ENCODE results near the gene EHMT2. TPM values are rescaled to one million over a fixed set of nuclear protein-coding genes. Genes with fewer than 3 reads are reported as not detected.
"Not testable (repeated sequence)": the region's sequence is repeated elsewhere in the genome, so short reads cannot be mapped to it uniquely, and the experiment has no call there.

Gene EHMT2
- polyA plus RNA-seq (2014; cell fraction: cytosol; rRNA removed): 108 and 112 TPM in 2 replicates
- polyA plus RNA-seq (2014; cell fraction: nucleus; rRNA removed): 131 and 134 TPM in 2 replicates

DNA sequence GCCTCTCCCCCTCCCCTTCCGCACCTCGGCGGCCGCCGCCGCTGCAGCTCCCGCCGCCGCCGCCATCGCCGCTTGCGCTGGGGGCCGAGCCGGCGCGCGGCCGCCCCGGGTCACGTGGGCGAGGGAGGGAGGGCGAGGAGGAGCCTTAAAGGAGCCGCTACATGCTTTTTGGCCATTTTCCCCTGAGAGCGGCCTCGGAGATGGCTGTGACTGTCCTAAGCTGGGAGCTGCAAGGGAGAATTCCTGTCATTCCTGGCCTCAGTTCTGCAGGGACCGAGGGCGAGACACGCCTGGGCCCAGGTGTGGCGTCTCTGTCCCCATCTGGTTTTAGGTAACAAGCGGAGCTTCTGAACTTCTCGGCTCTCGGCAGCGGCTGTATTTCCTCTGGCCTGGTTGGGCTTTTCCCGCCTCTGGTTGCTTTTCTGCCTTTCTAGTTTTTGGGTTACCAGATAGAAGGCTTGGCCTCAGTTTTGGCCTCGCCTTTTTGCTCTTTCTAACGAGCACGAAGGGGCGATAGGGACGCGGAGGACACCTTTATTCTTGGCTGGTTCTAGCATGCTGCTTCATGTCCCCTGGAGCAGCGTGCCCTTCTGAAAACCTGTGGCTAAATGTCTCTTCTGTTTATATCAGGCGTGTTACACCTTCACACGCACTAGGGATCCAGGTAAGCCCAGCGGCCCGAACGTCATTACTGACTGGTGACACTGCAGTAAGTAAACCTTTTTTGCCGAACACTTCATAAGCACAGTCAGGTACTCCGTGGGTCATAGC lies at the start of gene EHMT2:
Gene EHMT2, minus strand, starts transcription at position 87 of the 771 bp plus-strand sequence. Its CDS starts 21 bp downstream, at position 66.
- DNase-seq (ENCODE audit: low spot score): peak; percentile 80

DNA sequence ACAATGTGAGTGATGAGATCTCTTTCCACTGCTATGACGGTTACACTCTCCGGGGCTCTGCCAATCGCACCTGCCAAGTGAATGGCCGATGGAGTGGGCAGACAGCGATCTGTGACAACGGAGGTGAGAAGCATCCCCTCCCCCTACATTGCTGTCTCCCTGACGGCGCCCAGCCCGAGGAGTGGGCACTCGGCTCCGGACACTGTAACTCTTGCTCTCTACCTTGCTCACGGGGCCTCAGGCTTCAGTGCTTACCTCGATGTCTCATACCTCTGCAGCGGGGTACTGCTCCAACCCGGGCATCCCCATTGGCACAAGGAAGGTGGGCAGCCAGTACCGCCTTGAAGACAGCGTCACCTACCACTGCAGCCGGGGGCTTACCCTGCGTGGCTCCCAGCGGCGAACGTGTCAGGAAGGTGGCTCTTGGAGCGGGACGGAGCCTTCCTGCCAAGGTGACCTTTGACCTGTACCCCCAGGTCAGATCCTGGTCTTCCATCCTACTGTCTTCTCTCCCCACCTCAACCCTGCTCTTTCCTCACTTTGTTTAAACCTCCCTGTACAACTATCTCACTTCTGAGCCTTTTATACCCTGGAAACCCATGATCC lies 49.7 kb upstream of the EHMT2 start:
- DNase-seq (ENCODE audit: low spot score): no peak

DNA sequence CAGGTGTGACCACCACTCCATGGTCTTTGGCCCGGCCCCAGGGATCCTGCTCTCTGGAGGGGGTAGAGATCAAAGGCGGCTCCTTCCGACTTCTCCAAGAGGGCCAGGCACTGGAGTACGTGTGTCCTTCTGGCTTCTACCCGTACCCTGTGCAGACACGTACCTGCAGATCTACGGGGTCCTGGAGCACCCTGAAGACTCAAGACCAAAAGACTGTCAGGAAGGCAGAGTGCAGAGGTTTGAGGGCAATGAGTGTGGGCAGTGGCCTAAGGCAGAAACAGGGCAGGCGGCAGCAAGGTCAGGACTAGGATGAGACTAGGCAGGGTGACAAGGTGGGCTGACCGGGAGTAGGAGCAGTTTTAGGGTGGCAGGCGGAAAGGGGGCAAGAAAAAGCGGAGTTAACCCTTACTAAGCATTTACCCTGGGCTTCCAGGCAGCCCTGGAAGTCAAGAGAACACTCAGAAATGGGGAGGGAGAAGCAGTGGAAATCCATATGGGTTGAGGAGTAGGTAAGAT lies 48.9 kb upstream of the EHMT2 start:
- DNase-seq (ENCODE audit: low spot score): no peak

DNA sequence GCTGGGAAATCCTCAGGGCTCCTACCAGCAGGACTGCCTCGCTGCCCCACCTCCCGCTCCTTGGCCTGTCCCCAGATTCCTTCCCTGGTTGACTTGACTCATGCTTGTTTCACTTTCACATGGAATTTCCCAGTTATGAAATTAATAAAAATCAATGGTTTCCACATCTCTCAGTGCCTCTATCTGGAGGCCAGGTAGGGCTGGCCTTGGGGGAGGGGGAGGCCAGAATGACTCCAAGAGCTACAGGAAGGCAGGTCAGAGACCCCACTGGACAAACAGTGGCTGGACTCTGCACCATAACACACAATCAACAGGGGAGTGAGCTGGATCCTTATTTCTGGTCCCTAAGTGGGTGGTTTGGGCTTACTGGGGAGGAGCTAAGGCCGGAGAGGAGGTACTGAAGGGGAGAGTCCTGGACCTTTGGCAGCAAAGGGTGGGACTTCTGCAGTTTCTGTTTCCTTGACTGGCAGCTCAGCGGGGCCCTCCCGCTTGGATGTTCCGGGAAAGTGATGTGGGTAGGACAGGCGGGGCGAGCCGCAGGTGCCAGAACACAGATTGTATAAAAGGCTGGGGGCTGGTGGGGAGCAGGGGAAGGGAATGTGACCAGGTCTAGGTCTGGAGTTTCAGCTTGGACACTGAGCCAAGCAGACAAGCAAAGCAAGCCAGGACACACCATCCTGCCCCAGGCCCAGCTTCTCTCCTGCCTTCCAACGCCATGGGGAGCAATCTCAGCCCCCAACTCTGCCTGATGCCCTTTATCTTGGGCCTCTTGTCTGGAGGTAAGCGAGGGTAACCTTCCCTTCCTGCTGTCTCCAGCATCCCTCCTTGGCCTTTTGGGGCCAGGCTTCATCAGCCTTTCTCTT lies 48.2 kb upstream of the EHMT2 start, which contains the start of gene CFB:
Gene CFB, plus strand, starts transcription at position 589 of the 863 bp plus-strand sequence. Its CDS starts 127 bp downstream, at position 716.
- DNase-seq (ENCODE audit: low spot score): no peak

DNA sequence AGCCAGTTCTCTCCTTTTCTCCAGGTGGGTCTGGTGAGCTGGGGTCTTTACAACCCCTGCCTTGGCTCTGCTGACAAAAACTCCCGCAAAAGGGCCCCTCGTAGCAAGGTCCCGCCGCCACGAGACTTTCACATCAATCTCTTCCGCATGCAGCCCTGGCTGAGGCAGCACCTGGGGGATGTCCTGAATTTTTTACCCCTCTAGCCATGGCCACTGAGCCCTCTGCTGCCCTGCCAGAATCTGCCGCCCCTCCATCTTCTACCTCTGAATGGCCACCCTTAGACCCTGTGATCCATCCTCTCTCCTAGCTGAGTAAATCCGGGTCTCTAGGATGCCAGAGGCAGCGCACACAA lies 47.6 kb upstream of the EHMT2 start:
- DNase-seq (ENCODE audit: low spot score): no peak

DNA sequence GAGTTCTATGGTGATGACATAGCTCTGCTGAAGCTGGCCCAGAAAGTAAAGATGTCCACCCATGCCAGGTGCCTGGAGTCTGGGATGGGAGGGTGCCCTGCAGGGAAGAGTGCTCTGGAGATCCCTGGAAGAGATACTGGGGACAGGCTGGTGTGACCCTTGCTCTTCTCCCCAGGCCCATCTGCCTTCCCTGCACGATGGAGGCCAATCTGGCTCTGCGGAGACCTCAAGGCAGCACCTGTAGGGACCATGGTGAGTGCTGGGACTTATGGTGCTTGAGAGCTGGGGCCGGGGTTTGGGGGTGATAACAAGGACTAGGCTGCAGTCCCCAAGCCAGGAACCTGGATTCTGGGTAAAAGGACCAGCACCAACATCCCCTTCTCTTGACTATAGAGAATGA lies 46.2 kb upstream of the EHMT2 start:
- DNase-seq (ENCODE audit: low spot score): no peak

DNA sequence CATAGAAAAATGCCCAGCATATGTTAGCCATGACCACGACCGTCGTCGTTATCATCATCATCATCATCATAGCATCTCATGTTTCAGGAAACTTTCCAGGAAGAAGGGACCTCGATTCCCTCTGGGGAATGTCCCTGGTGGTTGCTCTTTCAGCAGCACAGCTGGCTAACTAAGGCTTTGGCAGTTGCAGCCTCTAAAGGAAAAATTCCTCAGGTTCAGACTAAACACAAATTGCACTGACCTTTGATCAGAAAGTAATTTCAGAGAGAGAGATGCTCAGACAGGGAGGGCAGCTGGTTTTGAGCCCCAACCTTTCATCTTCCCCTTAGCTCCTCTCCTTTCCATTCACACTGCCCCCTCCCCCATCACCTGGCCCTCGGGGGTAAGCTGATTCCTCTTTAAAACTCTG lies 42.8 kb upstream of the EHMT2 start:
- peak; percentile 34 for DNase-seq (ENCODE audit: low spot score)

DNA sequence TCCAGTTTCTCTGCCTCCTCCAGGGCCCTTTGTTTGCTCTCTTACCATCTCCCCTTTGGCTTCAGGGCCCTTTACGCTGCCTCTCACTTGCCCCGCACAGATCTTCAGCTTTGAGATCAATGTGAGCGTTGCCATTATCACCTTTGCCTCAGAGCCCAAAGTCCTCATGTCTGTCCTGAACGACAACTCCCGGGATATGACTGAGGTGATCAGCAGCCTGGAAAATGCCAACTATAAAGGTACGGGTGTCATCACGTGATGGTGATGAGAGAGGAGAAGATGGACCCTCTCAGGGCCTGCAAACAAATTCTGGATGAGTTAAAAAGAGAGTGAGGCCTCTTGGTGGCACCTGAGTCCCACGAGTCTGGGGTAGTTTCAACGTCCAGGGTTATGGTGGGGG lies 38.3 kb upstream of the EHMT2 start:
- no peak for DNase-seq (ENCODE audit: low spot score)

DNA sequence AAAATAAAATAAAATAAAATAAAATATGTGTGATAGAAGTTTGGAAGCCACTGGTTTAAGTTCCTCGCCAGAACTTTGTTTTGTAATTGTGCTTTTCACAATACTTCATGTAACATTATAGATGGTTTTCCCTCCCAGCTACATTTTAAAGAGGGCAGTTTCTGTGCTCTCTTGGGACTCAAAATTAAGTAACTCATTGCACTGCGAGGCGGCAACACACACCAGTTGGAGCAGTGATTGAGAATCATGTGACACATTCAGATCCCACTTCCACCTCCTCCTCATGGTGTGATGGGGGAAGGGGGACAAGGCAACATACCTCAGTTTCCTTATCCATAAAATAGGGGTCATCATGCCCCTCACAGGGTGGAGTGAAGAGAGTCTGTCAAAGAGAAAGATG lies 37.5 kb upstream of the EHMT2 start:
- no peak for DNase-seq (ENCODE audit: low spot score)

DNA sequence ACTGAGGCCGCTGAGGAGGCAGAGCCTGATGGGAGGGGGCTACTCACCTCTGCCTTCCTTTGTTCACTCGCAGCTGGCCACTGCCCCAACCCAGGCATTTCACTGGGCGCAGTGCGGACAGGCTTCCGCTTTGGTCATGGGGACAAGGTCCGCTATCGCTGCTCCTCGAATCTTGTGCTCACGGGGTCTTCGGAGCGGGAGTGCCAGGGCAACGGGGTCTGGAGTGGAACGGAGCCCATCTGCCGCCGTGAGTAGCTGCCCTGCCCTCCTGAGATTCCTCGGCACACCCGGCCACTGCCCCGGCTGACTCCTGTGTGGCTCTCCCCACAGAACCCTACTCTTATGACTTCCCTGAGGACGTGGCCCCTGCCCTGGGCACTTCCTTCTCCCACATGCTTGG lies 36.0 kb upstream of the EHMT2 start:
- no peak for DNase-seq (ENCODE audit: low spot score)

DNA sequence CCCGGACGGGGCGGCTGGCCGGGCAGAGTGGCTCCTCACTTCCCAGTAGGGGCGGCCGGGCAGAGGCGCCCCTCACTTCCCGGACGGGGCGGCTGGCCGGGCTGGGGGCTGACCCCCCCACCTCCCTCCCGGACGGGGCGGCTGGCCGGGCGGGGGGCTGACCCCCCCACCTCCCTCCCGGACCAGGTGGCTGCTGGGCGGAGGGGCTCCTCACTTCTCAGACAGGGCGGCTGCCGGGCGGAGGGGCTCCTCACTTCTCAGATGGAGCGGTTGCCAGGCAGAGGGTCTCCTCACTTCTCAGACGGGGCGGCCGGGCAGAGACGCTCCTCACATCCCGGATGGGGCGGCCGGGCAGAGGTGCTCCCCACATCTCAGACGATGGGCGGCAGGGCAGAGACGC lies 34.6 kb upstream of the EHMT2 start:
- DNase-seq (ENCODE audit: low spot score): not testable (repeated sequence)

DNA sequence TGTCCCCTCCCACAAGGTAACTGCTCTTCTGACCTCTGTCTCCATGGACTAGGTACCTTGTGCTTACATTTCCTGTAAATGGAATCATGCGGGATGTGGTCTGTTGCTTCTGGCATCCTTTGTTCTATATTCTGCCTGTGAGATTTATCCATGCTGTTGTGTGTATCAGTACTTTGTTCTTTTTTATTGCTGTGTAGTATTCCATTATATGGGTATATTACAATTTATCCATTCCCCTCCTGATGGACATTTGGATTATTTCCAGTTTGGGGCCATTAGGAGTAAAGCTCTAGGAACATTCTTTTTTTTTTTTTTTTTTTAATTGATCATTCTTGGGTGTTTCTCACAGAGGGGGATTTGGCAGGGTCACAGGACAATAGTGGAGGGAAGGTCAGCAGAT lies 33.5 kb upstream of the EHMT2 start:
- no peak for DNase-seq (ENCODE audit: low spot score)

DNA sequence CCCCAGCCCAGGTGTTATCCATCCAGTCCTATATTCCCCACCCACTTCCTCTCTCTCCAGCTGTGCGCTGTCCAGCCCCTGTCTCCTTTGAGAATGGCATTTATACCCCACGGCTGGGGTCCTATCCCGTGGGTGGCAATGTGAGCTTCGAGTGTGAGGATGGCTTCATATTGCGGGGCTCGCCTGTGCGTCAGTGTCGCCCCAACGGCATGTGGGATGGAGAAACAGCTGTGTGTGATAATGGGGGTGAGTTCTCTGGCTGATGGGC lies 31.1 kb upstream of the EHMT2 start:
- DNase-seq (ENCODE audit: low spot score): no peak

DNA sequence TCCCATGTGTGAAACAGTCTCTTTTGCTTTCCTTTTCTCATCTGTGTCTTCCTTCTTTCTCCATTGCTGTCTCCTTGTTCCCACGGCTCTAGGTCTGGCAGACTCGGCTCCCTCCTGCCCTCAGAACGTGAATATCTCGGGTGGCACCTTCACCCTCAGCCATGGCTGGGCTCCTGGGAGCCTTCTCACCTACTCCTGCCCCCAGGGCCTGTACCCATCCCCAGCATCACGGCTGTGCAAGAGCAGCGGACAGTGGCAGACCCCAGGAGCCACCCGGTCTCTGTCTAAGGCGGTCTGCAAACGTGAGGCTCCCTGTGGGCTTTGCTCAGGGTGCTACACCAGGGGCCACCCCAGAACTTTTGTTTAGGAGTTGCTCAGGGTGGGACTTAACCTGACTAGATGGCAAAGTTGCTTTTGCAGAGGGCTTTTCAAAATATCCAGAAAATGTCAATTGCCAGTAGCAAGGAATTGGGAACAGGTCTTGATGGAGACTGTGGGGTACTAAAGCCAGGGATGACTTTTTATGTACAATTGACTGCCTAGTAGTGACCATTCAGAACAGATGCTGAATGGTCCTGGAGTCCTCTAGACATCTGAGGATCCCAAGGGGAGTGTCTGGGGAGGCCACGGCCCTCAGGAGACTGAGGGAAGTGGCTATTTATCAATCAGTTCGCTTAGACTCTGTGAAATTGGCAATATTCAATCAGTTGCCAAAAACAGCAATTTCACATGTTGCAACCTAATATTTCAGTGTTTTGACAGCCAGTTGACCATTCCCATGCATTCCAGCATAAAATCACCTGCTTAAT lies 30.6 kb upstream of the EHMT2 start:
- DNase-seq (ENCODE audit: low spot score): no peak

DNA sequence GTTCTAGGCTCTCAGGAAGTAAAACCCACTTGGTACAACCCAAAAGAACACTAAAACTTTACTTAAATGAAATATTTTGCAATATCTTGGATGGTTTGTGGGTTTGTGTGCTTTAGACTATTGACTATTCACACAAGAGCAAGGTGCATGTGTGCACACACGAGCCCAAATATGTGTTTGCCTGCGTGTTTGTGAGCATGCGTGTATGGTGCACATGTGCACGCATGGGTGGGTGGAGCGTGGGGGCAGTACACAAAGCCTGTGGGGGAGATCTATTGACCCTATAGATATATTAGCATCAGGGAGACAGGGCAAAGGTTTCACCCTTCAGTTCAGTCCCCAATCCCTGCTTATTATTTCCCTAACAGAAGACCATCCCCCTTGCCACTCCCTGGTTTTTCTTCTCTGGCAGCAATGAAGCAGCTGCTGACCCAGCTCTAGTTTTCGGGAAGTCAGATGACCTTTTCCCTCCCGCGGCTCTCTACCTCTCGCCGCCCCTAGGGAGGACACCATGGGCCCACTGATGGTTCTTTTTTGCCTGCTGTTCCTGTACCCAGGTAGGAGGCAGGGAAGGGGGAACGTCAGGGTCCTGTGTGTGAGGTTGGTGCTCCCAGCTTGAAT lies 29.9 kb upstream of the EHMT2 start, which contains the start of gene C2:
Gene C2, plus strand, starts transcription at position 476 of the 621 bp plus-strand sequence. Its CDS starts 36 bp downstream, at position 512.
- DNase-seq (ENCODE audit: low spot score): no peak

DNA sequence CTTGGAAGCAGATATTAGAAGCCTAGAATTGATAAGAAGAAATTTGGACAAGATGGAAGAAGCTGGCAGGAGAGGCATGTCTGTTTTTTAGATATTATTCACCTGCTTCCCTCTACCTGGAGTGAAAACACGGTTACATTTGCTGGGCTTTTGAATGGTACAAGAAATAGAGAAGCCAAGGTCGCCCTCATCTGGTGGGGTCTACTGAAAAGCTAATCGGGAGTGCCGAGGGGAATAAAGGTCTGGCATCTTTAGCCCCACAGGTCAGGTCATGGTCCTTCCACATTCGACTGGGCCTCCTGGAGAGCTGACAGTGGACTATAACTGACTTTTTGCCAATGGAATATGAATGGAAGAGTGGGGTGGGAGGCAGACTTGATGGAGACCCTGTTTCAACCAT lies 25.4 kb upstream of the EHMT2 start:
- DNase-seq (ENCODE audit: low spot score): no peak

DNA sequence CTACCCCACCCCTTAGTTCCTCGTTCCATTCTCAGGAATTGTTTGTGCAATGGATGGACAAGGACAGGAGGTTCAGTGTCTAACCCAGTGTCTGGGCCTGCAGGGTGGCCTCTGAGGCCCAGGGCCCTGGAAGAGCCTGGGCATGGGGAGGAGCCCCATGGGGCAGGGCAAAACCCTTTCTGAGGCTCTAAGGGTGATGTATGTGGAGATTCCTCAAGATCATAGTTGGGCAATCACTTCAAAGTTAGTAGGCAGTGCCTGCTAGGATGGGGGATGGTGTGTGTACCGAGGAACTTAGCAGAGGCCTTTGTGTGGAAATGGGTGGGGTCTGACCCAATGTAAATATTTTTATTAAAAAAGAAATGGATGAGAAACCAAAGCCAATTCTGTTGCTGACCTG lies 23.3 kb upstream of the EHMT2 start:
- DNase-seq (ENCODE audit: low spot score): no peak

DNA sequence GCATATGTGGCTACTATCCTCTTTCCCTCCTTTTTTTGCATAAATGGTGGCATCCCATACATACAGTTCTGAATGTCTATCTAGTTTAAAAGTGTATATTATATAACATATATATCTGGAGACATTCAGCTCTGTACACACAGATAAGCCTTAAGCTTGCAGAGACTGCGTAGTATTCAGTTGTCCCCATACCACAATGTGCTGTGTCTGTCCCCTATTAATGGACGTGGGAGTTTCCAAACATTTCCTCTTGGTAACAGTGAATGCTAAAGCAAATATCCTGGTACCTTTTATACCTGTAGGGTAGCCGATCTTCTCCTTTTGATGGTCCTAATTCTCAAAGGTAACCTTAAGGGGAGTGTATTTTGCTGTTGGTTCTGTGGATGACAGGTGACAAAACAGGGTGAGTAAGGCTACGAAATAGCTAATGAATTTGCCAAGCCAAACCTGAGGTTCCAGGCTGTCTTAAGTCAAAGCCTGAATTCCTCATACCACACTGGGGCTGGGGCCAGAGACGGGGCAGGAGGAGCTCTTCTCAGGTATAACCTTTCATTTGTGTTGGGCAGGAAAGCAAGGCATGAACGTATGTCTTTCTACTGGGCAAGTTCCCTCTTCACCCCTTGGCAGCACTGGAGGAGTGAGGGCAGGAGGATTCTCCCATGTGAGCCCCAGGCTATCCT lies 22.3 kb upstream of the EHMT2 start:
- DNase-seq (ENCODE audit: low spot score): no peak

DNA sequence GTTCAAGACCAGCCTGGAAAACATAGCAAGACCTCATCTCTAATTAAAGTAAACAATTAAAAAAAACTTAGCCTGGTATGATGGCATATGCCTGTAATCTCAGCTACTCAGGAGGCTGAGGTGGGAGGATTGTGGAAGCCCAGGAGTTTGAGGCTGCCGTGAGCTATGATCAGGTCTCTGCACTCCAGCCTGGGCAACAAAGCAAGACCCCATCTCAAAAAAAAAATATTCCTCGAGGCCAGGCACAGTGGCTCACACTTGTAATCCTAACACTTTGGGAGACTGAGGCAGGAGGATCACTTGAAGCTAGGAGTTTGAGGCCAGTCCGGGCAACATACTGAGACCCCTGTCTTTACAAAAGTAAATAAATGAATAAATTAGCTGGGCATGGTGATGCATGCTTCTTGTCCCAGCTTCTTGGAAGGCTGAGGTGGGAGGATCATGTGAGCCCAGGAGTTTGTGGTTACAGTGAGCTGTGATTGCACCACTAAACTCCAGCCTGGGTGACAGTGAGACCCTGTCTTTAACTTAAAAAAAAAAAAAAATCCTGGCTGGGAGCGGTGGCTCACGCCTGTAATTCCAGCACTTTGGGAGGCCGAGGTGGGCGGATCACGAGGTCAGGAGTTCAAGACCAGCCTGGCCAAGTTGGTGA lies 20.7 kb upstream of the EHMT2 start:
- no peak for DNase-seq (ENCODE audit: low spot score)

DNA sequence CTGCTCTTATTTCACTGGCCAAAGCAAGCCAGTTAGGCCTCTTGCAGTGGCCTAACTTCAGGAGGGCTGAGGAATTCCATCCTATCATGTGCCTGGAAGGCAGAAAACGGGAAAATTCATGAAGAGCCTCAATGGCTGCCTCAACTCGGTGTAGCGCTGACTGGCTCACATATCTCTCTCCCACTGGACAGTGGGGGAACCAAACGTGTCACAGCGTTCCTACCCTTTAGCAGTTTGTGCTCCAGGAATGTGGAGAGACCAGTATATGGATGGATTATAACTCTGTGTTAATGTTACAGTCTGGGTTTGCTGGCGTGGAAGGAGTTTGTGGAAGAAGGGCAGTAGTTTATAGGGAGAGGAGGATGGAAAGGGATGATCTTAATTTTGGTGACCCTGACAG lies 18.3 kb upstream of the EHMT2 start:
- DNase-seq (ENCODE audit: low spot score): no peak
